ENCODE data around the gene SCD5. TPM values are rescaled to one million over a fixed set of nuclear protein-coding genes. Genes with fewer than 3 reads are reported as not detected.

SCD5 gene
- polyA plus RNA-seq, 1 donor from 2014 or later: not detected

DNA sequence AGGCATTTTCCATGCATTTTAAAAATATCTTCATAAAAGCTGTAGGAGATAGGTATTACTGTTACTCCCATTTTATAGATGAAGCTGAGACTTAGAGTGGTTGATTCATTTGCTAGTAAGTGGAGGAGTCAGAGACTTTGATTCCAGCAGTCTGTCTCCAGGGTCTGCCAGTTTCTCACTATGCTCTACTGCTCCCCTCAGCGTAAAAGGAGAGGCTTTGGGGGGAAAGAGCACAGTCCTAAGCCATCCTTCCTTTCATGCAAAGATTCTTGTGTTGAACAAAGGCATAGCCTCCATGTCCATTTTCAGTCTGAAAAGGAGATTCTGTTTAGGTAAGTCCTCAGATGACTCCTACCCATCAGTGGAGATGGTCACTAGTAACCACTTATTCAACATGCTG, 119.1 kb downstream of the SCD5 start:
- no peak overlapping the region for H3K27ac Mint-ChIP-seq
- H3K4me1 Mint-ChIP-seq: no peaks in the 10 kb centered on the region
- peaks cover 1% of the 10 kb centered on the region for H3K36me3 Mint-ChIP-seq
- no peaks in the 10 kb centered on the region for H3K9me3 Mint-ChIP-seq
- H3K4me3 Mint-ChIP-seq: no peak overlapping the region
- H3K27me3 Mint-ChIP-seq: peaks cover 1% of the 10 kb centered on the region

DNA sequence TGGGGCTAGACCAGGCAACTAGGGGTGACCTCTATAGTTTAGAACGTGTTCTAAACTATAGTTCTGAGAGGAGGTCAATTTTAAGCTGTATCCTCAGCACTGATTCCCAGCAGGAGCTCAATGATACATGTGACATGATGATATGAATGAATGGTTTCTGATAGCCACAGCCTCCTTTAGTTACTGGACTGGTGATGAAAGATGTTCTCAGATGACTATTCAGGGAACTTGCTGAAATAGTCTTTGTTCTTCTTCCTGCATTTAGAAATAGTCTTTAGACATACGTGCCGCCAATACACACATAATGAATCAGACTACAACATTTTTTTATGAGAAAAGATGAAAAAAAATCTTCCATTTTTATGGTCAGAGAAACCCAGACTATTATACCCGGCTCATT, 120.5 kb downstream of the SCD5 start:
- peaks cover 1% of the 10 kb centered on the region for H3K36me3 Mint-ChIP-seq
- no peak overlapping the region for H3K4me3 Mint-ChIP-seq
- peaks cover 1% of the 10 kb centered on the region for H3K27me3 Mint-ChIP-seq

DNA sequence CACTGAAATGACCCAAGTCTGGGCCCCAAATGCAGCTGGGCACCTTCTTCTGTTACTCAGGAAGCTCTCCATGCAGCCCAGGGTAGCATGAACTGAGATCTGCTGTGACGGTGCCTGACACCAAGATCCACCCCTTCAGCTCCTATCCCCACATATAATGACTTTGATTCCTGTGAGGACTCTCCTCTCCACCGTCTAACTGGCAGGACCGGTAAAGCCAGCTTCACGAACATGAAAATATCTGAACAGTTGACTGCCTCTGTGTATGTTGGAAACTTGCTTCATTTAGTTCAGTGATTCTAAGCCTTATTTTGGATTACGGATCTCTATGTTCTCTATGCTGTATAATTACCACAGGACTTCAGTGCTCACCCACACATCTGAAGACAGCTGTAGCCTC, 121.3 kb downstream of the SCD5 start:
- Mint-ChIP-seq H3K4me3 (no peak overlapping the region), H3K36me3 (peaks cover 1% of the 10 kb centered on the region), H3K9me3 (no peaks in the 10 kb centered on the region), H3K27ac (no peak overlapping the region), H3K27me3 (peaks cover 1% of the 10 kb centered on the region), H3K4me1 (no peaks in the 10 kb centered on the region)

More for the DNA sequence above, 120.5 kb downstream of the SCD5 start:
- Mint-ChIP-seq H3K4me1 (no peaks in the 10 kb centered on the region), H3K27ac (no peak overlapping the region), H3K9me3 (no peaks in the 10 kb centered on the region)

GRCh38 chr4:82667761-82668480, 130.7 kb downstream of the SCD5 start:
- H3K36me3 Mint-ChIP-seq: peaks cover 4% of the 10 kb centered on the region
- no peaks in the 10 kb centered on the region for H3K4me1 Mint-ChIP-seq
- H3K9me3 Mint-ChIP-seq: peaks cover 7 to 17% (median 7%) of the 10 kb centered on the region in 3 donors
- H3K4me3 Mint-ChIP-seq: no peak overlapping the region
- H3K27ac Mint-ChIP-seq: no peak overlapping the region
- peaks cover 2% of the 10 kb centered on the region for H3K27me3 Mint-ChIP-seq

GRCh38 chr4:82666970-82667665, 131.5 kb downstream of the SCD5 start:
- no peak overlapping the region for H3K27ac Mint-ChIP-seq
- H3K36me3 Mint-ChIP-seq: peaks cover 4% of the 10 kb centered on the region
- H3K4me3 Mint-ChIP-seq: no peak overlapping the region
- peaks cover 7 to 17% (median 7%) of the 10 kb centered on the region in 3 donors for H3K9me3 Mint-ChIP-seq
- peaks cover 2% of the 10 kb centered on the region for H3K27me3 Mint-ChIP-seq
- H3K4me1 Mint-ChIP-seq: no peaks in the 10 kb centered on the region

GRCh38 chr4:82661181-82661992, 137.2 kb downstream of the SCD5 start:
- no peaks in the 10 kb centered on the region for H3K4me1 Mint-ChIP-seq
- peaks cover 15% of the 10 kb centered on the region for H3K27me3 Mint-ChIP-seq
- H3K36me3 Mint-ChIP-seq: no peaks in the 10 kb centered on the region
- H3K4me3 Mint-ChIP-seq: no peak overlapping the region
- peaks cover 0 to 4% (median 1%) of the 10 kb centered on the region in 3 donors for H3K9me3 Mint-ChIP-seq
- H3K27ac Mint-ChIP-seq: no peak overlapping the region

DNA sequence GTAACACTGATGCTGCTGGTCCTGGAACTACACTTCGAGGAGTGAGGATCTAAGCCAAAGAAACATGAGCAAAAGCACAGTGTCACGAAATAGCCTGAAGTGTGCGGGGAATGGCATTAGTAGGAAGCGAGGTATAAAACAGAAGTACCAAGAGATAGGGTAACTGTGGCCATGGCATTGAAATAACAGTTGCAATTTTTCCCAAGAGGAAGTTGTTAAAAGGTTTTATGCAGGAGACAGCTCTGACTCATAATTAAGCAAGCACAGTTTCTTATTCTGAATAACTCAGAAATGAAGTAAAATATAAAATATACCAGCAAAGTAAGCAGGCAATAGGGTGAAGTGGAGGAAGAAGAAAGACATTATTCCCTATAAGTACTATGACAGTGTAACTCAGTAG, 146.5 kb downstream of the SCD5 start:
- no peaks in the 10 kb centered on the region for H3K36me3 Mint-ChIP-seq
- no peak overlapping the region for H3K4me3 Mint-ChIP-seq
- peaks cover 0 to 2% (median 0%) of the 10 kb centered on the region in 3 donors for H3K9me3 Mint-ChIP-seq
- H3K27me3 Mint-ChIP-seq: no peaks in the 10 kb centered on the region
- H3K27ac Mint-ChIP-seq: no peak overlapping the region
- H3K4me1 Mint-ChIP-seq: no peaks in the 10 kb centered on the region

- peaks cover 0 to 2% (median 0%) of the 10 kb centered on the region in 3 donors for H3K9me3 Mint-ChIP-seq
- no peak overlapping the region for H3K4me3 Mint-ChIP-seq
- H3K27me3 Mint-ChIP-seq: no peaks in the 10 kb centered on the region
- H3K4me1 Mint-ChIP-seq: no peaks in the 10 kb centered on the region
- no peaks in the 10 kb centered on the region for H3K36me3 Mint-ChIP-seq
- H3K27ac Mint-ChIP-seq: no peak overlapping the region
Measured at GRCh38 chr4:82650868-82651267, 147.7 kb downstream of the SCD5 start.

DNA sequence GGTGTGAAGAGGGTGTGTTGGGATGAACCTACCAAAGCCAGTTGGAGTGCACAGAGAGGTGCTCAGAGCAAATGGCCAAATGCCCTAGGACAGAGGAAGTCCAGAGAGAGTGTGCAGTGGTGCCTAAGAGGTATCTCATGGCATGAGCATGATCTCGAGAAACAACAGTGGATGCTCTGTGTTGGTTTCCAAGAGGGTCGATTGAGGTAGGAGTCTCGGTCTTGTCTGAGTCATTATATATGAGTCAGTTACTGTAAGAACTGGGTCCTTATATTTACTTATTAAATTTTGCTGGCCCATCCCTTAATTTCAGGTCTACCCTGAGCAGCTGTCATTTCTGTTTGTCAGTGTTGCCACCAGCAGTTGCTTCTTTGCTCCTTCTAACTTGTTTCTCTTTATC, 150.2 kb downstream of the SCD5 start:
- H3K4me1 Mint-ChIP-seq: no peaks in the 10 kb centered on the region
- peaks cover 3% of the 10 kb centered on the region for H3K27me3 Mint-ChIP-seq
- H3K9me3 Mint-ChIP-seq: no peaks in the 10 kb centered on the region
- no peaks in the 10 kb centered on the region for H3K36me3 Mint-ChIP-seq
- H3K27ac Mint-ChIP-seq: no peak overlapping the region
- no peak overlapping the region for H3K4me3 Mint-ChIP-seq

GRCh38 chr4:82645936-82646565, 152.5 kb downstream of the SCD5 start:
- peaks cover 3% of the 10 kb centered on the region for H3K27me3 Mint-ChIP-seq
- H3K4me3 Mint-ChIP-seq: no peak overlapping the region
- H3K4me1 Mint-ChIP-seq: no peaks in the 10 kb centered on the region
- no peaks in the 10 kb centered on the region for H3K36me3 Mint-ChIP-seq
- H3K27ac Mint-ChIP-seq: no peak overlapping the region
- peaks cover 0 to 2% (median 0%) of the 10 kb centered on the region in 3 donors for H3K9me3 Mint-ChIP-seq

DNA sequence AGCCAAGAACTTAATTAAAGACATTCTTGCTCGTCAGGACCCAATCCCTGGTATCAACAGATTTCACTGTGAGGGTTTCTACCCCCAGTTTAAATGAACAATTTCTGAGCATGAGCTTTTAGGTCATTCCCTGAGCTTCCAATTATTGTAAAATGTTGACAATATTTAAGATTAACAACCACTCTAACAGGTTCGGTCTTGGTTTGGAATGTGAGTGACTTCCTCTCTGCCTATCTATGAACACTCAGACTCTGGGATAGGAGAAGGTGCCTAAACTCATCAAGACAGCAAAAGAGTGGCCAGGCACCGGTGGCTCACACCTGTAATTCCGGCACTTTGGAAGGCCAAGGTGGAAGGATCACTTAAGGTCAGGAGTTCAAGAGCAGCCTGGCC, 153.9 kb downstream of the SCD5 start:
- Mint-ChIP-seq H3K4me1 (no peaks in the 10 kb centered on the region), H3K36me3 (no peaks in the 10 kb centered on the region), H3K27me3 (peaks cover 3% of the 10 kb centered on the region), H3K27ac (no peak overlapping the region), H3K4me3 (no peak overlapping the region), H3K9me3 (peaks cover 0 to 2% (median 0%) of the 10 kb centered on the region in 3 donors)

DNA sequence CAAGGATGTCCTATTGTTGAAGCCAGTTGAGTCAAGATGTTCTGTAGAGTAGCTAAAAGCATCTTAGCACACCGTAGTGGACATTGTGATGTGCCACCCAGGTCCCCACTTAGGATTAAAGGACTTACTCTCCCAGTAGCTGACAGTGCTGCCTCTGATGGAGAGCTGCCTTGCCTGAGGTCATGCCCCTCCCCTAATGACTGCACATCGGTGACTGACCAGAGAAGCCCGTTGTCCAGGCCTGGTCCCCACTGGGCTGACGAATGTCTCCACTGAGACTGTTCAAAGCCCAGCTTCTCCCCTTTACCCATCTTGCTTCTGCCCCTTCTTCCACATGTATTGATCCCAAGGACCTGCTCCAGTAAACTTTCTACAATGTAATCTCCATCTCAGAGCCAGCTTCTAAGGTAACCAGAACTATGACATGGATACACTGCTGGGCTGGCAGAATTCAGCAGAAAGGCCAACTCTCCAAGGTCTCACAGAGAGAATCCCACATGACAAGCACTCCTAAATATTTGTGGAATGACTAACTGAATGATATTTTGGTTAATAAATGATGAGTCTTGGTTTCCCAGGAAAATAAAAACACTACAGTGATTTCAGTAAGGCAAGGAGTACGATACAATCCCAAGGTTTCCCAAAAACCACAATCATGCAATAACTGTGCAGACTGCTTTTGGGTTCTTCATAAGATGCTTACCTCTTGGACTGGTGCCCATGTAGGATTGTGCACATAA, 154.4 kb downstream of the SCD5 start:
- Mint-ChIP-seq H3K4me3 (no peak overlapping the region), H3K36me3 (no peaks in the 10 kb centered on the region), H3K9me3 (peaks cover 0 to 2% (median 0%) of the 10 kb centered on the region in 3 donors), H3K27me3 (peaks cover 7% of the 10 kb centered on the region), H3K4me1 (no peaks in the 10 kb centered on the region), H3K27ac (no peak overlapping the region)

DNA sequence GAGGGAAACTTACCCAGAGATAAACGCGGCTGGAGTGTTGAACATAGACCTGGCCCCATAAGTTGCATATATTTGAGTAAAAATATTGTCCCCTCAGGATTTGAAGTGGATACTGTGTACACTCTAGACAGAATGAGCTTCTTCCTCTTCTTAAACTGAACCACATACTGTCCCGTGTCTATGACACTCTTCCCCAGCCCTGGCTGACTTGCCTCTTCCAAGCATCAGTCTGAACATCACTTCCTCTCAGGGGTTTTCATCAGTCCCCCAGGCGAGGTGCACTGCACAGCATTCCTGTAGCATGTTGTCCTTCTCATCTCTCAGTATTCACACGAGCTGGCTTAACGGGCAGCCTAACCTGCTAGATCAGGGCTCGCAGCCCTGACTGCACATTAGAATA, 156.3 kb downstream of the SCD5 start:
- H3K9me3 Mint-ChIP-seq: peaks cover 0 to 2% (median 0%) of the 10 kb centered on the region in 3 donors
- H3K27ac Mint-ChIP-seq: no peak overlapping the region
- no peak overlapping the region for H3K4me3 Mint-ChIP-seq
- peaks cover 8% of the 10 kb centered on the region for H3K27me3 Mint-ChIP-seq
- no peaks in the 10 kb centered on the region for H3K36me3 Mint-ChIP-seq
- H3K4me1 Mint-ChIP-seq: no peaks in the 10 kb centered on the region

GRCh38 chr4:82640540-82640939, 158.1 kb downstream of the SCD5 start:
- H3K4me1 Mint-ChIP-seq: no peaks in the 10 kb centered on the region
- H3K27ac Mint-ChIP-seq: no peak overlapping the region
- peaks cover 8% of the 10 kb centered on the region for H3K27me3 Mint-ChIP-seq
- no peak overlapping the region for H3K4me3 Mint-ChIP-seq
- no peaks in the 10 kb centered on the region for H3K36me3 Mint-ChIP-seq
- peaks cover 0 to 2% (median 0%) of the 10 kb centered on the region in 3 donors for H3K9me3 Mint-ChIP-seq

All from IgD-negative memory B cell (primary cell).